Mesodermal cell (in vitro differentiated cells): ENCODE results near the gene SNX1. TPM values are rescaled to one million over a fixed set of nuclear protein-coding genes. Genes with fewer than 3 reads are reported as not detected.
"Not testable (repeated sequence)": the region's sequence is repeated elsewhere in the genome, so short reads cannot be mapped to it uniquely, and the experiment has no call there.

Source experiments
- H3K27ac ChIP-seq: 2 replicates; pipeline ENCODE4 v1.7.0; 2013; ENCODE audit warnings: mild to moderate bottlenecking, low read depth, low read length, moderate library complexity; ENCODE audit not compliant: severe bottlenecking
- H3K36me3 ChIP-seq: 2 replicates; pipeline ENCODE4 v1.7.1; 2013; ENCODE audit warnings: mild to moderate bottlenecking, low read length, moderate library complexity; ENCODE audit not compliant: control insufficient read depth, insufficient read depth
- H3K4me1 ChIP-seq: one replicate; pipeline ENCODE4 v1.7.1; 2013; ENCODE audit warnings: mild to moderate bottlenecking, low read length; ENCODE audit not compliant: insufficient read depth, control insufficient read depth, poor library complexity, severe bottlenecking
- H3K4me3 ChIP-seq: 2 replicates; pipeline ENCODE4 v1.7.0; 2013; ENCODE audit warnings: low read length, control low read depth, mild to moderate bottlenecking; ENCODE audit not compliant: insufficient read depth, poor library complexity, severe bottlenecking; ENCODE audit errors: extremely low read depth
- H3K9me3 ChIP-seq: 2 replicates; pipeline ENCODE4 v1.7.1; 2013; ENCODE audit warnings: mild to moderate bottlenecking, low read length, moderate library complexity; ENCODE audit not compliant: control insufficient read depth
- WGBS, 2 experiments: methylation state at CpG; one replicate each; pipeline ENCODE4 v1.1.5; 2013; ENCODE audit warnings: missing lambda C conversion rate in 2 of 2; ENCODE audit not compliant: insufficient coverage in 2 of 2; 5-methylcytosine and 5-hydroxymethylcytosine counted together
- polyA plus RNA-seq, 2 experiments: library from polyadenylated mRNA; stranded (reverse); fragments of 50-300 nt; gene quantifications; one replicate each; pipeline ENCODE4 v1.2.3, GENCODE V29; 2013

SNX1 gene, protein sequence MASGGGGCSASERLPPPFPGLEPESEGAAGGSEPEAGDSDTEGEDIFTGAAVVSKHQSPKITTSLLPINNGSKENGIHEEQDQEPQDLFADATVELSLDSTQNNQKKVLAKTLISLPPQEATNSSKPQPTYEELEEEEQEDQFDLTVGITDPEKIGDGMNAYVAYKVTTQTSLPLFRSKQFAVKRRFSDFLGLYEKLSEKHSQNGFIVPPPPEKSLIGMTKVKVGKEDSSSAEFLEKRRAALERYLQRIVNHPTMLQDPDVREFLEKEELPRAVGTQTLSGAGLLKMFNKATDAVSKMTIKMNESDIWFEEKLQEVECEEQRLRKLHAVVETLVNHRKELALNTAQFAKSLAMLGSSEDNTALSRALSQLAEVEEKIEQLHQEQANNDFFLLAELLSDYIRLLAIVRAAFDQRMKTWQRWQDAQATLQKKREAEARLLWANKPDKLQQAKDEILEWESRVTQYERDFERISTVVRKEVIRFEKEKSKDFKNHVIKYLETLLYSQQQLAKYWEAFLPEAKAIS
- polyA plus RNA-seq (2013, experiment 1 of 2), result 70.6 TPM
- polyA plus RNA-seq (2013, experiment 2 of 2), result 67.6 TPM

GRCh38 chr15:64095795-64096667, at the start of gene SNX1:
Gene SNX1 (plus strand): TSS chr15:64095982. CDS start chr15:64096014, 32 bp downstream.
- H3K36me3 ChIP-seq, result no peaks in the 10 kb centered on the region
- peak within 1 kb of the TSS; percentile 42 for H3K27ac ChIP-seq
- H3K4me1 ChIP-seq, result peaks cover 4% of the 10 kb centered on the region
- H3K9me3 ChIP-seq, result no peaks in the 10 kb centered on the region
- 0% methylated on average over 52 to 61 of the region's 70 CpGs for WGBS, 2 experiments
- peak within 1 kb of the TSS; percentile 73 for H3K4me3 ChIP-seq

DNA sequence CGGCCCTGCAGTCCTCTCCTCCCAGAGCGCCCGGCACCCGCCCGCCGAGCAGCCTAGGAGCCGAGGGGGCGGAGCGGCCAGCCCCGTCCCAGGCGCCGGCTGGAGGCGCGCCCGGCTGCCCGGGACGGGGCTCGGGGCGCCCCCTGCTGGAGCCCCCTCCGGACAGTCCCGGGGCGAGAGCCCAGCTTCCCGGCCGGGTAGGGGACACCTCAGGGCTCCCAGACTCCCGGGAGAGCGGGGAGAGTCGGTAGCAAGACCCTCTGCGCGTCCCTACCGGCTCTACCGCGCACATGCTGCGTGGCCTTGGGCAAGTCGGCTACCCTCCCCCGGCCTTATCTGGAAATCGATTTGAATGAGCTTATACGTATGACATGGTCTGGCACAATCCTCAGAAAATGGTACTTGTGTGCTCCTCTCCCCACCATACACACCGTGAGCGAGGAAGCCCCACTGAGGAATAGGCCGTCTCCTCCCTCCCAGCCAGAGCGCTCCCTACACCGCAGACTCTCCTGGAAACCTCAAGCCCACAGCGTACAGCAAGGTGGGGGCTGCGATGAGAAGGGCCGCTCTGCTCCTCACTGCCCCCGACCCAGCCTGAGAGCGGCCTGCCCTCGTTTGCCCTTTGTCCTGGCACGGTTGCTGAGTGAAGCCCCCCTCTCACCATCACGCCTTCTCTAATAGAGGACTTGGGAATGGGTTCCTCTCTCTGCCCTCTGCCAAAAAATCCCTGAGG, 49.2 kb upstream of the SNX1 start, which contains the start of gene DAPK2:
TSS of gene DAPK2 (minus strand) at position 65 of the 733 bp plus-strand sequence. CDS start 6,224 bp downstream, outside the sequence.
- peak within 1 kb of the TSS; percentile 33 for H3K4me3 ChIP-seq
- WGBS, 2 experiments, result 10 to 17% methylated on average over 30 to 41 of the region's 50 CpGs
- H3K27ac ChIP-seq, result no peak within 1 kb of the TSS
- H3K9me3 ChIP-seq, result no peaks in the 10 kb centered on the region
- H3K4me1 ChIP-seq, result peaks cover 8% of the 10 kb centered on the region
- H3K36me3 ChIP-seq, result no peaks in the 10 kb centered on the region

DNA sequence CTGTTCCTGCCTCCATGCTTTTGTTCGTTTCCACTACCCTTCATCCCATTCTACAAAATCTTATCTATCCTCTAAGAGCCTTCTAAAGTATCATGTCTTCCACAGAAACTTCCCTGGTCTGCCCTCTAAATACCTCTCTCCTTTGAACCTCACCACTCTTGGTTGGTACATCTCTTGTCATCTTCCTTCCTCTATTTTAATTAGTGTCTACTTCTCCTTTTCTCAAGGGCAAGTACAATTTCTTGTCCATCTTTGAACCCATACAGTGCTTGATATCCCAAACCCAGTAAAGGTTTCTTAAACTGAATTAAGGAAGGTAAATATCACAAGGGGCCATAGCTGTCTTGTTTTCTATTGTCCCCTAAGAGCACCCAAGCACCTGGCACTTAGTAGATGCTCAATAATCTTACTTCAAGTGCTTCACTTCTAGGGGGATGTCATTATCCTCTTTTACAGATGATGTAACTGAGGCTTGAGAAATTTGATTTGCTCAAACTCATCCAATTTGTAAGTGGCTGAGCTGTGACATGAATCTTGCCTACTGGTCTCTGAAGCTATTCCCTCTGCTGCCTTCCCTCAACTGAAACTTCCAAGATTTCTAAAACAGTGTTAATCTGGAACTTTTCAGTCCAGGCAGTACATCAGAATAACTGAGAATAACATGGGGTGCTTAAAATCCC, 46.9 kb upstream of the SNX1 start:
- Histone ChIP-seq H3K9me3 (no peaks in the 10 kb centered on the region), H3K4me1 (peaks cover 8% of the 10 kb centered on the region), H3K36me3 (no peaks in the 10 kb centered on the region), H3K4me3 (no peak overlapping the region), H3K27ac (no peak overlapping the region)
- 88 to 100% methylated on average over 1 of the region's 1 CpG for WGBS, 2 experiments

- Histone ChIP-seq H3K9me3 (no peaks in the 10 kb centered on the region), H3K4me1 (peaks cover 8% of the 10 kb centered on the region), H3K36me3 (no peaks in the 10 kb centered on the region), H3K27ac (no peak overlapping the region), H3K4me3 (no peak overlapping the region)
- whole genome bisulfite sequencing, 2 experiments, result 91% methylated on average over 5 to 6 of the region's 8 CpGs
These were observed 45.3 kb upstream of the SNX1 start for GRCh38 chr15:64050281-64051092.

DNA sequence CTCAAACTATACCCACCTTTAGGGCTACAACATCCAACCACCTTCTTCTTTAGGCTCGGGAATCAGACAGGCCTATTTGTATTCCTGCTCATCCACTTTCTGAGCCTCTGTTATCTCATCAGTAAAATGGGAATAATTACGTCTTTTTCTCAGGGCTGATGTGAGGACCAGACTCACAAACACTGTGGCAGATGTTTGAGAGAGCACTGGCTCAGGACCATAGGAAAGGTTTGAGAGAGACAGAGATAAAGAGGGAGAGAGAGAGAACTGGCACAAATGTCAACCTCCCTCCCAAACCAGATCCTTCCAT, 44.7 kb upstream of the SNX1 start:
- H3K4me3 ChIP-seq, result no peak overlapping the region
- 100% methylated on average over 1 to 2 of the region's 2 CpGs for WGBS, 2 experiments
- H3K4me1 ChIP-seq, result peaks cover 8% of the 10 kb centered on the region
- H3K9me3 ChIP-seq, result no peaks in the 10 kb centered on the region
- no peaks in the 10 kb centered on the region for H3K36me3 ChIP-seq
- peak overlapping the region; percentile 53 for H3K27ac ChIP-seq

DNA sequence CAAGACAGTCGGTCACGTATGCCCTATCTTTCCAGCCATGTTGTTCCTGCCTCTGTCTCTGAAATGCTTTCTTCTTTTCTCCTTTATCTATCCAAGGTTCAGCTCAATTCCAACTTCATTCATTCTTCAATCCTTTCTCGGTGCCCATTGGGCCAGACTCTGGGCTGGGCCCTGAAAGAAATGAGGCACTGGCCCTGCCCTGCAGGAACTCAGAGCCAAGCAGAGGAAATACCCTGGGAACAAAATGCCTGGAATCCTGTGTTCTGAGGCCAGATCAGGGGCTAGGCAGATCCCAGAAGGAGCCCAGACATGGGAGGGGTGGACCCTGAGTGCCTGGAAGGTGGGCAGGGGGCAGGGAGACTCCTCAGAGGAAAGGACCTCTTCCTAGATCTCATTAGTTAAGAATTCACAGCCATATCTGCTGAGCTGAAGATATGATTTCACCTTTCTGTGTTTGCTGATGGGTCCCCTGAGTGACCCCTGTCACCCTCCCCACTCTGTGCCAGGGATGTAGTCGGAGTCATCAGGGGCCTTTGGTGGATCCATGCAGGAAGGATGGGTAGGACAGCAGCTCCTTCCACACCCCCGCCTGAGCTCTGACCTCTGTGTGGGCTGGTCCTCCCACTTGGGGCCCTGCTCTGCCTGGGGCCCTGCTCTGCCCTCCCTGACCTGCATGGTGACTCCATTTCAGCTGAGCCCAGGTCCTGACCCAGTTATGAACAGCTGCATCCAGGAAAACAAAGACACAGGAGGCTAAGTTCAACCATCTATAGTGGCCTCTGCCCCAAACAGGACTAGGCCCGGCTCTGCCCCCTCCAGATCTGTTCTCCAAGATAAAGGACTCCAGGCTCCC, 44.1 kb upstream of the SNX1 start:
- peak overlapping the region; percentile 53 for H3K27ac ChIP-seq
- H3K4me3 ChIP-seq, result no peak overlapping the region
- no peaks in the 10 kb centered on the region for H3K9me3 ChIP-seq
- H3K4me1 ChIP-seq, result peaks cover 8% of the 10 kb centered on the region
- 86 to 90% methylated on average over 1 to 5 of the region's 6 CpGs for WGBS, 2 experiments
- H3K36me3 ChIP-seq, result no peaks in the 10 kb centered on the region

- WGBS, 2 experiments, result 85 to 96% methylated on average over 4 to 5 of the region's 5 CpGs
- Histone ChIP-seq H3K27ac (no peak overlapping the region), H3K4me3 (no peak overlapping the region), H3K9me3 (no peaks in the 10 kb centered on the region), H3K4me1 (peaks cover 8% of the 10 kb centered on the region), H3K36me3 (no peaks in the 10 kb centered on the region)
These were observed 42.8 kb upstream of the SNX1 start for GRCh38 chr15:64052925-64053491.

- not testable (repeated sequence) for H3K27ac ChIP-seq, H3K9me3 ChIP-seq, H3K4me1 ChIP-seq, H3K4me3 ChIP-seq, H3K36me3 ChIP-seq
- 83 to 92% methylated on average over 5 to 7 of the region's 12 CpGs for WGBS, 2 experiments
These were observed 42.1 kb upstream of the SNX1 start for GRCh38 chr15:64053674-64054073.

DNA sequence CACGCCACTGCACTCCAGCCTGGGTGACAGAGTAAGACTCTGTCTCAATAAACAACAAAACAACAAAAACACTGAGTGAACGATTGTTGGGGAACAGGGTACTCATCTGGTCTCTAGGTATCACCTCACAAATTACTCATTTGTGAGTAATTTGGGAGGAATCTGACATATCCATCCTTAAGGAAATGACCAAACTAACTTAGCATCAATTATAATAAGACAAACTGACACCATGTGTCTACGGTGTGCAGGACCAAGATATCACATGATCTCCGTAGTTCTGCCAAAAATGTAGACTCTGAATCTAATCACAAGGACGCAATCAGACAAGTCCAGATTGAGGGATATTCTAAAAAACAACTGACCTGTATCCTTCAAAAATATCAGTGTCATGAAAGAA, 37.5 kb upstream of the SNX1 start:
- no peak overlapping the region for H3K27ac ChIP-seq
- WGBS, 2 experiments, result 80 to 81% methylated on average over 1 to 2 of the region's 5 CpGs
- no peaks in the 10 kb centered on the region for H3K9me3 ChIP-seq
- H3K36me3 ChIP-seq, result no peaks in the 10 kb centered on the region
- H3K4me3 ChIP-seq, result no peak overlapping the region
- no peaks in the 10 kb centered on the region for H3K4me1 ChIP-seq
